ENCODE results near the gene EPRS1. TPM values are rescaled to one million over a fixed set of nuclear protein-coding genes. Genes with fewer than 3 reads are reported as not detected.

EPRS1 gene
- polyA plus RNA-seq, 1 donor from 2014 or later: 51.6 TPM

DNA sequence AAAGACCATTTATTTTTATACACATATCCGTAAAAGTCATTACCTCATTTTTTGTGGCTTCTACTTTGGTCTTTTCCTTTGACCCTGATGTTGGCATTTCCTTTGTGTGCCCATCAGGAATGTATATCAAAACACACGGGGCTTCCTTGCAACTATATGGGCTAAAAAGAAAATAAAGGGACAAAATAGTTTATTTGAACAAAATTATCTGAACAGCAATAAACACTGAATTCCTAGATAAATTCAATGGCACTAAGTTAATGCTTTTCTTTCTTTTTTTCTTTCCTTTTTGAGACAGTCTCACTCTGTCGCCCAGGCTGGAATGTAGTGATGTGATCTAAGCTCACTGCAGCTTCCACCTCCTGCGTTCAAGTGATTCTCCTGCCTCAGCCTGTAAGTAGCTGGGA, 45.2 kb downstream of the EPRS1 start:
- H3K79me2 ChIP-seq (replicated peaks; ENCODE audit: insufficient read depth, low read length): no peaks in the 10 kb centered on the region
- no peak overlapping the region for H3K4me2 ChIP-seq (ENCODE audit: low read length)

DNA sequence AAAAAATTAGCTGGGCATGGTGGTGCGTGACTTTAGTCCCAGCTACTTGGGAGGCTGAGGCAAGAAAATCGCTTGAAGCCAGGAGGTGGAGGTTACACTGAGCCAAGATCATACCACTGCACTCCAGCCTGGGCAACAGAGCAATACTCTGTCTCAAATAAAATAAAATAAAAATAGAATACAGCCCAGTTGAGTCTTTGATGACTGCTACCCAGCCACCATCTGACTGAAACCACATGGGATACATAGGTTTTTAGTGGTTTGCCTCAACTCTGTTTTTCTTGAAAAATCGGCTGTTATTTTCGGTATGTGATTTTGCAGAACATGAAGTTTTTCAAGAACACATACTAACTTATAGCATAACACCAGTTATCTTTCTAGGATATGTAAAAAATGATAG, 46.5 kb downstream of the EPRS1 start:
- H3K9me2 ChIP-seq (ENCODE audit: insufficient read depth, low read length): no peaks in the 10 kb centered on the region
- H2AFZ ChIP-seq (ENCODE audit: low read depth, low read length): no peak overlapping the region
- H3K27ac ChIP-seq (ENCODE audit: low read length): no peak overlapping the region
- peaks cover 7% of the 10 kb centered on the region for H3K36me3 ChIP-seq (ENCODE audit: insufficient read depth, low read length)
- no peak overlapping the region for H3K4me2 ChIP-seq (ENCODE audit: low read length)
- H3K4me3 ChIP-seq (ENCODE audit: low read length): no peak overlapping the region
- H3K9me3 ChIP-seq (ENCODE audit: low read length): no peaks in the 10 kb centered on the region
- H4K20me1 ChIP-seq (ENCODE audit: insufficient read depth): no peaks in the 10 kb centered on the region
- H3K9ac ChIP-seq (ENCODE audit: low read length): no peak overlapping the region
- TF ChIP-seq RAD21 (conservative IDR thresholded peaks at IDR 0.05): no peak
- TF ChIP-seq, protein P1, sequence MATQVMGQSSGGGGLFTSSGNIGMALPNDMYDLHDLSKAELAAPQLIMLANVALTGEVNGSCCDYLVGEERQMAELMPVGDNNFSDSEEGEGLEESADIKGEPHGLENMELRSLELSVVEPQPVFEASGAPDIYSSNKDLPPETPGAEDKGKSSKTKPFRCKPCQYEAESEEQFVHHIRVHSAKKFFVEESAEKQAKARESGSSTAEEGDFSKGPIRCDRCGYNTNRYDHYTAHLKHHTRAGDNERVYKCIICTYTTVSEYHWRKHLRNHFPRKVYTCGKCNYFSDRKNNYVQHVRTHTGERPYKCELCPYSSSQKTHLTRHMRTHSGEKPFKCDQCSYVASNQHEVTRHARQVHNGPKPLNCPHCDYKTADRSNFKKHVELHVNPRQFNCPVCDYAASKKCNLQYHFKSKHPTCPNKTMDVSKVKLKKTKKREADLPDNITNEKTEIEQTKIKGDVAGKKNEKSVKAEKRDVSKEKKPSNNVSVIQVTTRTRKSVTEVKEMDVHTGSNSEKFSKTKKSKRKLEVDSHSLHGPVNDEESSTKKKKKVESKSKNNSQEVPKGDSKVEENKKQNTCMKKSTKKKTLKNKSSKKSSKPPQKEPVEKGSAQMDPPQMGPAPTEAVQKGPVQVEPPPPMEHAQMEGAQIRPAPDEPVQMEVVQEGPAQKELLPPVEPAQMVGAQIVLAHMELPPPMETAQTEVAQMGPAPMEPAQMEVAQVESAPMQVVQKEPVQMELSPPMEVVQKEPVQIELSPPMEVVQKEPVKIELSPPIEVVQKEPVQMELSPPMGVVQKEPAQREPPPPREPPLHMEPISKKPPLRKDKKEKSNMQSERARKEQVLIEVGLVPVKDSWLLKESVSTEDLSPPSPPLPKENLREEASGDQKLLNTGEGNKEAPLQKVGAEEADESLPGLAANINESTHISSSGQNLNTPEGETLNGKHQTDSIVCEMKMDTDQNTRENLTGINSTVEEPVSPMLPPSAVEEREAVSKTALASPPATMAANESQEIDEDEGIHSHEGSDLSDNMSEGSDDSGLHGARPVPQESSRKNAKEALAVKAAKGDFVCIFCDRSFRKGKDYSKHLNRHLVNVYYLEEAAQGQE (IDR thresholded peaks at IDR 0.05; ENCODE audit: borderline replicate concordance): no peak
- TF ChIP-seq EZH2 (IDR thresholded peaks at IDR 0.05; ENCODE audit: borderline replicate concordance, insufficient read depth, low read length, poor library complexity, severe bottlenecking): no peak
- TF ChIP-seq MXI1 (conservative IDR thresholded peaks at IDR 0.05; ENCODE audit: poor library complexity, severe bottlenecking): no peak
- no peak for TF ChIP-seq EP300 (conservative IDR thresholded peaks at IDR 0.05; ENCODE audit: poor library complexity, severe bottlenecking)
- no peak for TF ChIP-seq SMC3 (conservative IDR thresholded peaks at IDR 0.05; ENCODE audit: poor library complexity)
- no peak for TF ChIP-seq TAF1 (IDR thresholded peaks at IDR 0.05; ENCODE audit: low read depth)
- TF ChIP-seq, protein P2, sequence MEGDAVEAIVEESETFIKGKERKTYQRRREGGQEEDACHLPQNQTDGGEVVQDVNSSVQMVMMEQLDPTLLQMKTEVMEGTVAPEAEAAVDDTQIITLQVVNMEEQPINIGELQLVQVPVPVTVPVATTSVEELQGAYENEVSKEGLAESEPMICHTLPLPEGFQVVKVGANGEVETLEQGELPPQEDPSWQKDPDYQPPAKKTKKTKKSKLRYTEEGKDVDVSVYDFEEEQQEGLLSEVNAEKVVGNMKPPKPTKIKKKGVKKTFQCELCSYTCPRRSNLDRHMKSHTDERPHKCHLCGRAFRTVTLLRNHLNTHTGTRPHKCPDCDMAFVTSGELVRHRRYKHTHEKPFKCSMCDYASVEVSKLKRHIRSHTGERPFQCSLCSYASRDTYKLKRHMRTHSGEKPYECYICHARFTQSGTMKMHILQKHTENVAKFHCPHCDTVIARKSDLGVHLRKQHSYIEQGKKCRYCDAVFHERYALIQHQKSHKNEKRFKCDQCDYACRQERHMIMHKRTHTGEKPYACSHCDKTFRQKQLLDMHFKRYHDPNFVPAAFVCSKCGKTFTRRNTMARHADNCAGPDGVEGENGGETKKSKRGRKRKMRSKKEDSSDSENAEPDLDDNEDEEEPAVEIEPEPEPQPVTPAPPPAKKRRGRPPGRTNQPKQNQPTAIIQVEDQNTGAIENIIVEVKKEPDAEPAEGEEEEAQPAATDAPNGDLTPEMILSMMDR (IDR thresholded peaks at IDR 0.05; ENCODE audit: poor library complexity, severe bottlenecking): no peak
- no peaks in the 10 kb centered on the region for H3F3A ChIP-seq (ENCODE audit: insufficient read depth, low read length, poor library complexity, severe bottlenecking)
- no peaks in the 10 kb centered on the region for H3K27me3 ChIP-seq (ENCODE audit: insufficient read depth, low read depth, low read length)
- H3K79me2 ChIP-seq (replicated peaks; ENCODE audit: insufficient read depth, low read length): no peaks in the 10 kb centered on the region

More for the DNA sequence above, 45.2 kb downstream of the EPRS1 start:
- H3K9ac ChIP-seq (ENCODE audit: low read length): no peak overlapping the region
- H2AFZ ChIP-seq (ENCODE audit: low read depth, low read length): no peak overlapping the region
- no peak overlapping the region for H3K4me3 ChIP-seq (ENCODE audit: low read length)
- H3K9me3 ChIP-seq (ENCODE audit: low read length): no peaks in the 10 kb centered on the region
- peaks cover 7% of the 10 kb centered on the region for H3K36me3 ChIP-seq (ENCODE audit: insufficient read depth, low read length)
- H3K9me2 ChIP-seq (ENCODE audit: insufficient read depth, low read length): no peaks in the 10 kb centered on the region
- H3K27me3 ChIP-seq (ENCODE audit: insufficient read depth, low read depth, low read length): no peaks in the 10 kb centered on the region
- H3F3A ChIP-seq (ENCODE audit: insufficient read depth, low read length, poor library complexity, severe bottlenecking): no peaks in the 10 kb centered on the region
- no peaks in the 10 kb centered on the region for H4K20me1 ChIP-seq (ENCODE audit: insufficient read depth)
- TF ChIP-seq SMC3 (conservative IDR thresholded peaks at IDR 0.05; ENCODE audit: poor library complexity): no peak
- TF ChIP-seq, protein P2 (IDR thresholded peaks at IDR 0.05; ENCODE audit: poor library complexity, severe bottlenecking): no peak
- TF ChIP-seq TAF1 (IDR thresholded peaks at IDR 0.05; ENCODE audit: low read depth): no peak
- no peak for TF ChIP-seq MXI1 (conservative IDR thresholded peaks at IDR 0.05; ENCODE audit: poor library complexity, severe bottlenecking)
- no peak for TF ChIP-seq RAD21 (conservative IDR thresholded peaks at IDR 0.05)
- TF ChIP-seq EZH2 (IDR thresholded peaks at IDR 0.05; ENCODE audit: borderline replicate concordance, insufficient read depth, low read length, poor library complexity, severe bottlenecking): no peak
- no peak for TF ChIP-seq POLR2AphosphoS5 (IDR thresholded peaks at IDR 0.05)
- no peak overlapping the region for H3K27ac ChIP-seq (ENCODE audit: low read length)

Other genes with a start within 250 kb of the EPRS1 start
- gene SLC30A10, start 117.9 kb downstream of the EPRS1 start, polyA plus RNA-seq: 5.3 and 5.9 TPM in 2 replicates
- gene BPNT1, start 43.3 kb upstream of the EPRS1 start, polyA plus RNA-seq: 38.4 and 47.2 TPM in 2 replicates
- gene IARS2, start 47.6 kb upstream of the EPRS1 start, polyA plus RNA-seq: 58.8 and 59.2 TPM in 2 replicates
- gene RAB3GAP2, start 225.9 kb upstream of the EPRS1 start, polyA plus RNA-seq: 39.9 and 41.0 TPM in 2 replicates

Data from neural cell (in vitro differentiated cells).